HEK293 (cell line): Measurements from ENCODE around the gene PHF21A.

Source experiments
- EGR2 ChIP-seq: fragments of 450-650 bp; formaldehyde crosslinking; IDR thresholded peaks from 2 replicates; pipeline ENCODE4 v1.5.1; 2016; ENCODE audit warnings: low read depth, missing biosample characterization, missing genetic modification characterization
- MZF1 ChIP-seq: fragments of 450-650 bp; formaldehyde crosslinking; IDR thresholded peaks from 2 replicates; pipeline ENCODE4 v1.5.1; 2017; ENCODE audit warnings: missing biosample characterization, missing genetic modification characterization, borderline replicate concordance
- SCRT1 ChIP-seq: fragments of 450-650 bp; formaldehyde crosslinking; IDR thresholded peaks from 2 replicates; pipeline ENCODE4 v1.5.1; 2016; ENCODE audit warnings: missing biosample characterization, missing genetic modification characterization, borderline replicate concordance
- SP2 ChIP-seq: fragments of 450-650 bp; formaldehyde crosslinking; IDR thresholded peaks from 2 replicates; pipeline ENCODE4 v1.5.1; 2016; ENCODE audit warnings: missing biosample characterization, missing genetic modification characterization
- SP3 ChIP-seq: fragments of 450-650 bp; formaldehyde crosslinking; IDR thresholded peaks from 2 replicates; pipeline ENCODE4 v1.5.1; 2016; ENCODE audit warnings: missing biosample characterization, missing genetic modification characterization
- SP7 ChIP-seq: fragments of 450-650 bp; formaldehyde crosslinking; IDR thresholded peaks from 2 replicates; pipeline ENCODE4 v1.5.1; 2016; ENCODE audit warnings: missing biosample characterization, missing genetic modification characterization
- ZBTB20 ChIP-seq: fragments of 450-650 bp; formaldehyde crosslinking; IDR thresholded peaks from 2 replicates; pipeline ENCODE4 v1.5.1; 2016; ENCODE audit warnings: missing biosample characterization, missing genetic modification characterization
- ZFHX2 ChIP-seq: fragments of 450-650 bp; formaldehyde crosslinking; conservative IDR thresholded peaks from 2 replicates; pipeline ENCODE4 v1.5.1; 2016; ENCODE audit warnings: missing biosample characterization, missing genetic modification characterization
- ZFP69B ChIP-seq: fragments of 450-650 bp; formaldehyde crosslinking; IDR thresholded peaks from 2 replicates; pipeline ENCODE4 v1.5.1; 2016; ENCODE audit warnings: missing biosample characterization, missing genetic modification characterization
- ZNF112 ChIP-seq: fragments of 450-650 bp; formaldehyde crosslinking; IDR thresholded peaks from 2 replicates; pipeline ENCODE4 v1.5.0; 2017; ENCODE audit warnings: missing biosample characterization, missing genetic modification characterization
- ZNF184 ChIP-seq: fragments of 450-650 bp; IDR thresholded peaks from 2 replicates; pipeline ENCODE4 v1.5.1; 2018; ENCODE audit warnings: missing biosample characterization, mild to moderate bottlenecking, missing genetic modification characterization
- ZNF24 ChIP-seq: fragments of 450-650 bp; formaldehyde crosslinking; IDR thresholded peaks from 2 replicates; pipeline ENCODE4 v1.5.1; 2016; ENCODE audit warnings: missing biosample characterization, missing genetic modification characterization
- ZNF266 ChIP-seq: fragments of 450-650 bp; formaldehyde crosslinking; IDR thresholded peaks from 2 replicates; pipeline ENCODE4 v1.5.1; 2016; ENCODE audit warnings: missing biosample characterization, missing genetic modification characterization, low read depth
- ZNF391 ChIP-seq: fragments of 450-650 bp; formaldehyde crosslinking; IDR thresholded peaks from 2 replicates; pipeline ENCODE4 v1.5.1; 2016; ENCODE audit warnings: low read depth, missing biosample characterization, missing genetic modification characterization, borderline replicate concordance
- ZNF600 ChIP-seq: fragments of 450-650 bp; formaldehyde crosslinking; IDR thresholded peaks from 2 replicates; pipeline ENCODE4 v1.5.1; 2016; ENCODE audit warnings: missing biosample characterization, missing genetic modification characterization
- ZNF629 ChIP-seq: fragments of 450-650 bp; formaldehyde crosslinking; IDR thresholded peaks from 2 replicates; pipeline ENCODE4 v1.5.1; 2017; ENCODE audit warnings: missing biosample characterization, missing genetic modification characterization
- ZNF660 ChIP-seq: fragments of 450-650 bp; IDR thresholded peaks from 2 replicates; pipeline ENCODE4 v1.5.1; 2018; ENCODE audit warnings: missing biosample characterization, mild to moderate bottlenecking, missing genetic modification characterization
- ZNF664 ChIP-seq: fragments of 450-650 bp; formaldehyde crosslinking; IDR thresholded peaks from 2 replicates; pipeline ENCODE4 v1.5.1; 2016; ENCODE audit warnings: missing biosample characterization, missing genetic modification characterization
- ZNF777 ChIP-seq: fragments of 450-650 bp; formaldehyde crosslinking; IDR thresholded peaks from 2 replicates; pipeline ENCODE4 v1.5.1; 2017; ENCODE audit warnings: missing biosample characterization, missing genetic modification characterization, borderline replicate concordance
- TF ChIP-seq, protein P1 (sequence below): fragments of 450-650 bp; IDR thresholded peaks from 2 replicates; pipeline ENCODE4 v1.5.1; 2018; ENCODE audit warnings: missing biosample characterization, mild to moderate bottlenecking, missing genetic modification characterization
- TF ChIP-seq, protein P2 (sequence below): fragments of 450-650 bp; formaldehyde crosslinking; conservative IDR thresholded peaks from 2 replicates; pipeline ENCODE4 v1.5.1; 2016; ENCODE audit warnings: low read depth, missing biosample characterization, missing genetic modification characterization
- TF ChIP-seq, protein P3 (sequence below): fragments of 450-650 bp; formaldehyde crosslinking; IDR thresholded peaks from 2 replicates; pipeline ENCODE4 v1.5.1; 2016; ENCODE audit warnings: missing biosample characterization, missing genetic modification characterization
- TF ChIP-seq, protein P4 (sequence below): fragments of 450-650 bp; formaldehyde crosslinking; IDR thresholded peaks from 2 replicates; pipeline ENCODE4 v1.5.1; 2016; ENCODE audit warnings: missing biosample characterization, missing genetic modification characterization
- TF ChIP-seq, protein P5 (sequence below): fragments of 450-650 bp; formaldehyde crosslinking; IDR thresholded peaks from 2 replicates; pipeline ENCODE4 v1.5.1; 2016; ENCODE audit warnings: missing biosample characterization, missing genetic modification characterization
- TF ChIP-seq, protein P6 (sequence below): fragments of 450-650 bp; formaldehyde crosslinking; IDR thresholded peaks from 2 replicates; pipeline ENCODE4 v1.5.1; 2016; ENCODE audit warnings: missing biosample characterization, missing genetic modification characterization

PHF21A gene

DNA sequence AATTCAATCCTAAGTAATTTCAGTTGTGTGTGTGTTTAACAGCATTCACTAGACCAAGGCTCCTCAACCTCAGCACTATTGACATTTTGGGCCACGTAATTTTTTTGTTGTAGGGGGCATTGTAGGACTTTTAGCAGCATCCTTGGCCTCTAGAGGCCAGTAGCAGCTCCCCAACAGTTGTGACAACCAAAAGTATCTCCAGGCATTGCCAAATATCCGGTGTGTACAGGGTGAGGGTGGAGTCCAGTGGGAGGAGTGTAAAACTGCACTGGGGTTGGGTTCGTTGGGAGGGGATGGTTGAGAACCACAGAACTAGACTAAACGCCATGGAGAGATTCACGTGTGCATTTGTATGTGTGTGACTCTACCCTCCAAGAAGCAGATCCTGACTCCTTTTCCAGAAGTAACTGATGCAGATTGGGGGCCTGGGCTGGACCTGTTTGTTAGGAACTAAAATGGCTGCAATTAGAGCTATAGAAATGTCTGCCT is 5.9 kb upstream of the PHF21A start (continued):
- TF ChIP-seq ZNF391 (tag by site-specific recombination) (no peak), EGR2 (tag by site-specific recombination) (no peak), ZBTB20 (peak; percentile 32; the same call in 1 of the 2 replicates), SCRT1 (tag by site-specific recombination) (no peak), ZNF184 (tag by site-specific recombination) (no peak), ZNF112 (tag by site-specific recombination) (no peak), SP3 (tag by site-specific recombination) (0 out of 2 replicates have a peak, but pooled peaks have one; percentile 50), ZNF660 (tag by site-specific recombination) (peak; percentile 63; the same call in 1 of the 2 replicates), SP2 (tag by site-specific recombination) (peak; percentile 18), SP7 (0 out of 2 replicates have a peak, but pooled peaks have one; percentile 12), ZNF600 (tag by site-specific recombination) (peak; percentile 25; the same call in 1 of the 2 replicates), ZNF629 (tag by site-specific recombination) (0 out of 2 replicates have a peak, but pooled peaks have one; percentile 48), ZNF266 (tag by site-specific recombination) (no peak), ZNF664 (tag by site-specific recombination) (no peak), ZNF777 (no peak), ZFP69B (tag by site-specific recombination) (0 out of 2 replicates have a peak, but pooled peaks have one; percentile 16), ZNF24 (tag by site-specific recombination) (peak; percentile 29; the same call in 1 of the 2 replicates), MZF1 (tag by site-specific recombination) (peak; percentile 76; the same call in 1 of the 2 replicates), ZFHX2 (tag by site-specific recombination) (peak; percentile 14; the same call in 1 of the 2 replicates)
- TF ChIP-seq, protein P1, sequence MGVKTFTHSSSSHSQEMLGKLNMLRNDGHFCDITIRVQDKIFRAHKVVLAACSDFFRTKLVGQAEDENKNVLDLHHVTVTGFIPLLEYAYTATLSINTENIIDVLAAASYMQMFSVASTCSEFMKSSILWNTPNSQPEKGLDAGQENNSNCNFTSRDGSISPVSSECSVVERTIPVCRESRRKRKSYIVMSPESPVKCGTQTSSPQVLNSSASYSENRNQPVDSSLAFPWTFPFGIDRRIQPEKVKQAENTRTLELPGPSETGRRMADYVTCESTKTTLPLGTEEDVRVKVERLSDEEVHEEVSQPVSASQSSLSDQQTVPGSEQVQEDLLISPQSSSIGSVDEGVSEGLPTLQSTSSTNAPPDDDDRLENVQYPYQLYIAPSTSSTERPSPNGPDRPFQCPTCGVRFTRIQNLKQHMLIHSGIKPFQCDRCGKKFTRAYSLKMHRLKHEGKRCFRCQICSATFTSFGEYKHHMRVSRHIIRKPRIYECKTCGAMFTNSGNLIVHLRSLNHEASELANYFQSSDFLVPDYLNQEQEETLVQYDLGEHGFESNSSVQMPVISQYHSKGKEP (tag by site-specific recombination), result 0 out of 2 replicates have a peak, but pooled peaks have one; percentile 12
- TF ChIP-seq, protein P2, sequence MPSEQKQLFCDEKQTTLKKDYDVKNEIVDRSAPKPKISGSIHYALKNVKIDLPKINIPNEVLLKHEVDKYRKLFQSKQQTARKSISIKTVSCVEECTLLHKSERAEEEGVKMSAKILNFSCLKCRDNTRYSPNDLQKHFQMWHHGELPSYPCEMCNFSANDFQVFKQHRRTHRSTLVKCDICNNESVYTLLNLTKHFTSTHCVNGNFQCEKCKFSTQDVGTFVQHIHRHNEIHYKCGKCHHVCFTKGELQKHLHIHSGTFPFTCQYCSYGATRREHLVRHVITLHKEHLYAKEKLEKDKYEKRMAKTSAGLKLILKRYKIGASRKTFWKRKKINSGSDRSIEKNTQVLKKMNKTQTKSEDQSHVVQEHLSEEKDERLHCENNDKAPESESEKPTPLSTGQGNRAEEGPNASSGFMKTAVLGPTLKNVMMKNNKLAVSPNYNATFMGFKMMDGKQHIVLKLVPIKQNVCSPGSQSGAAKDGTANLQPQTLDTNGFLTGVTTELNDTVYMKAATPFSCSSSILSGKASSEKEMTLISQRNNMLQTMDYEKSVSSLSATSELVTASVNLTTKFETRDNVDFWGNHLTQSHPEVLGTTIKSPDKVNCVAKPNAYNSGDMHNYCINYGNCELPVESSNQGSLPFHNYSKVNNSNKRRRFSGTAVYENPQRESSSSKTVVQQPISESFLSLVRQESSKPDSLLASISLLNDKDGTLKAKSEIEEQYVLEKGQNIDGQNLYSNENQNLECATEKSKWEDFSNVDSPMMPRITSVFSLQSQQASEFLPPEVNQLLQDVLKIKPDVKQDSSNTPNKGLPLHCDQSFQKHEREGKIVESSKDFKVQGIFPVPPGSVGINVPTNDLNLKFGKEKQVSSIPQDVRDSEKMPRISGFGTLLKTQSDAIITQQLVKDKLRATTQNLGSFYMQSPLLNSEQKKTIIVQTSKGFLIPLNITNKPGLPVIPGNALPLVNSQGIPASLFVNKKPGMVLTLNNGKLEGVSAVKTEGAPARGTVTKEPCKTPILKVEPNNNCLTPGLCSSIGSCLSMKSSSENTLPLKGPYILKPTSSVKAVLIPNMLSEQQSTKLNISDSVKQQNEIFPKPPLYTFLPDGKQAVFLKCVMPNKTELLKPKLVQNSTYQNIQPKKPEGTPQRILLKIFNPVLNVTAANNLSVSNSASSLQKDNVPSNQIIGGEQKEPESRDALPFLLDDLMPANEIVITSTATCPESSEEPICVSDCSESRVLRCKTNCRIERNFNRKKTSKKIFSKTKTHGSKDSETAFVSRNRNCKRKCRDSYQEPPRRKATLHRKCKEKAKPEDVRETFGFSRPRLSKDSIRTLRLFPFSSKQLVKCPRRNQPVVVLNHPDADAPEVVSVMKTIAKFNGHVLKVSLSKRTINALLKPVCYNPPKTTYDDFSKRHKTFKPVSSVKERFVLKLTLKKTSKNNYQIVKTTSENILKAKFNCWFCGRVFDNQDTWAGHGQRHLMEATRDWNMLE (tag by site-specific recombination), result 0 out of 2 replicates have a peak, but pooled peaks have one; percentile 37
- TF ChIP-seq, protein P3, sequence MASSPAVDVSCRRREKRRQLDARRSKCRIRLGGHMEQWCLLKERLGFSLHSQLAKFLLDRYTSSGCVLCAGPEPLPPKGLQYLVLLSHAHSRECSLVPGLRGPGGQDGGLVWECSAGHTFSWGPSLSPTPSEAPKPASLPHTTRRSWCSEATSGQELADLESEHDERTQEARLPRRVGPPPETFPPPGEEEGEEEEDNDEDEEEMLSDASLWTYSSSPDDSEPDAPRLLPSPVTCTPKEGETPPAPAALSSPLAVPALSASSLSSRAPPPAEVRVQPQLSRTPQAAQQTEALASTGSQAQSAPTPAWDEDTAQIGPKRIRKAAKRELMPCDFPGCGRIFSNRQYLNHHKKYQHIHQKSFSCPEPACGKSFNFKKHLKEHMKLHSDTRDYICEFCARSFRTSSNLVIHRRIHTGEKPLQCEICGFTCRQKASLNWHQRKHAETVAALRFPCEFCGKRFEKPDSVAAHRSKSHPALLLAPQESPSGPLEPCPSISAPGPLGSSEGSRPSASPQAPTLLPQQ (tag by site-specific recombination), result peak; percentile 30; the same call in 1 of the 2 replicates
- TF ChIP-seq, protein P4, sequence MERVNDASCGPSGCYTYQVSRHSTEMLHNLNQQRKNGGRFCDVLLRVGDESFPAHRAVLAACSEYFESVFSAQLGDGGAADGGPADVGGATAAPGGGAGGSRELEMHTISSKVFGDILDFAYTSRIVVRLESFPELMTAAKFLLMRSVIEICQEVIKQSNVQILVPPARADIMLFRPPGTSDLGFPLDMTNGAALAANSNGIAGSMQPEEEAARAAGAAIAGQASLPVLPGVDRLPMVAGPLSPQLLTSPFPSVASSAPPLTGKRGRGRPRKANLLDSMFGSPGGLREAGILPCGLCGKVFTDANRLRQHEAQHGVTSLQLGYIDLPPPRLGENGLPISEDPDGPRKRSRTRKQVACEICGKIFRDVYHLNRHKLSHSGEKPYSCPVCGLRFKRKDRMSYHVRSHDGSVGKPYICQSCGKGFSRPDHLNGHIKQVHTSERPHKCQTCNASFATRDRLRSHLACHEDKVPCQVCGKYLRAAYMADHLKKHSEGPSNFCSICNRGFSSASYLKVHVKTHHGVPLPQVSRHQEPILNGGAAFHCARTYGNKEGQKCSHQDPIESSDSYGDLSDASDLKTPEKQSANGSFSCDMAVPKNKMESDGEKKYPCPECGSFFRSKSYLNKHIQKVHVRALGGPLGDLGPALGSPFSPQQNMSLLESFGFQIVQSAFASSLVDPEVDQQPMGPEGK, result 0 out of 2 replicates have a peak, but pooled peaks have one; percentile 46
- TF ChIP-seq, protein P5, sequence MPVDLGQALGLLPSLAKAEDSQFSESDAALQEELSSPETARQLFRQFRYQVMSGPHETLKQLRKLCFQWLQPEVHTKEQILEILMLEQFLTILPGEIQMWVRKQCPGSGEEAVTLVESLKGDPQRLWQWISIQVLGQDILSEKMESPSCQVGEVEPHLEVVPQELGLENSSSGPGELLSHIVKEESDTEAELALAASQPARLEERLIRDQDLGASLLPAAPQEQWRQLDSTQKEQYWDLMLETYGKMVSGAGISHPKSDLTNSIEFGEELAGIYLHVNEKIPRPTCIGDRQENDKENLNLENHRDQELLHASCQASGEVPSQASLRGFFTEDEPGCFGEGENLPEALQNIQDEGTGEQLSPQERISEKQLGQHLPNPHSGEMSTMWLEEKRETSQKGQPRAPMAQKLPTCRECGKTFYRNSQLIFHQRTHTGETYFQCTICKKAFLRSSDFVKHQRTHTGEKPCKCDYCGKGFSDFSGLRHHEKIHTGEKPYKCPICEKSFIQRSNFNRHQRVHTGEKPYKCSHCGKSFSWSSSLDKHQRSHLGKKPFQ, result peak; percentile 97
- TF ChIP-seq, protein P6, sequence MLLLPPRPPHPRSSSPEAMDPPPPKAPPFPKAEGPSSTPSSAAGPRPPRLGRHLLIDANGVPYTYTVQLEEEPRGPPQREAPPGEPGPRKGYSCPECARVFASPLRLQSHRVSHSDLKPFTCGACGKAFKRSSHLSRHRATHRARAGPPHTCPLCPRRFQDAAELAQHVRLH (tag by site-specific recombination), result peak; percentile 22; the same call in 1 of the 2 replicates
